Thyroid gland (tissue), 4 donors: ENCODE results near the gene ZNFX1. TPM values are rescaled to one million over a fixed set of nuclear protein-coding genes. Genes with fewer than 3 reads are reported as not detected.

Source experiments
- DNase-seq, 2 donors: peaks; one replicate each; pipeline ENCODE4 v3.0.0-alpha.2; 2019
- H3K27ac ChIP-seq, 3 donors: fragments of 200-600 bp; sonication (generic); 1 replicate in 2 of 3; 2 replicates in 1 of 3; pipeline ENCODE4 v1.5.1; 2016 to 2019; ENCODE audit warnings: mild to moderate bottlenecking in 1 of 3, moderate library complexity in 1 of 3
- H3K27me3 ChIP-seq: fragments of 200-600 bp; sonication (generic); one replicate; pipeline ENCODE4 v1.5.1; 2019
- H3K36me3 ChIP-seq, 2 donors: fragments of 200-600 bp; sonication (generic); one replicate each; pipeline ENCODE4 v1.5.1; 2016 to 2019
- H3K4me1 ChIP-seq, 2 donors: fragments of 200-600 bp; sonication (generic); one replicate each; pipeline ENCODE4 v1.5.1; 2017 to 2019
- H3K4me3 ChIP-seq, 3 donors: fragments of 200-600 bp; sonication (generic); replicated peaks in 1 of 3; 1 replicate in 2 of 3; 2 replicates in 1 of 3; pipeline ENCODE4 v1.5.1; 2016; ENCODE audit warnings: mild to moderate bottlenecking in 1 of 3
- H3K9me3 ChIP-seq: fragments of 200-600 bp; sonication (generic); one replicate; pipeline ENCODE4 v1.5.1; 2017
- POLR2A ChIP-seq, 2 donors: fragments of 450-650 bp; IDR thresholded peaks; one replicate each; pipeline ENCODE4 v1.6.1; 2017; ENCODE audit warnings: antibody characterized with exemption in 2 of 2, mild to moderate bottlenecking in 2 of 2, moderate library complexity in 1 of 2
- WGBS, 2 donors: methylation state at CpG; one replicate each; pipeline ENCODE4 v1.1.5; 2017; 5-methylcytosine and 5-hydroxymethylcytosine counted together
- intact Hi-C: fragments of 100-400 bp; cut with DNase I; formaldehyde crosslinking; loops from one replicate; pipeline ENCODE4 v1.15.1; 2023
- total RNA-seq, 4 donors: library from RNA; depleted of rRNA; stranded (reverse); fragments of >200 nt; gene quantifications; one replicate each; pipeline ENCODE4 v1.2.3, GENCODE V29; 2016
- TF ChIP-seq, protein P1 (sequence below), 6 experiments: fragments of 200-600 bp in 3 of 6; fragments of 450-650 bp in 3 of 6; sonication (generic) in 3 of 6; IDR thresholded peaks; one replicate each; pipeline ENCODE4 v1.5.1; 2016 to 2019; ENCODE audit warnings: antibody characterized with exemption in 6 of 6, mild to moderate bottlenecking in 2 of 6, inconsistent platforms in 1 of 6, moderate library complexity in 1 of 6

ZNFX1 gene
- total RNA-seq, 4 donors from 2014 or later = 39.8 to 52.2 (median 46.3) TPM

GRCh38 chr20:49291200-49291599, 13.3 kb upstream of the ZNFX1 start:
- intact Hi-C loops = no loop called here
- DNase-seq = no peak
- no peak for TF ChIP-seq POLR2A (IDR thresholded peaks at IDR 0.05)
- TF ChIP-seq, protein P1, sequence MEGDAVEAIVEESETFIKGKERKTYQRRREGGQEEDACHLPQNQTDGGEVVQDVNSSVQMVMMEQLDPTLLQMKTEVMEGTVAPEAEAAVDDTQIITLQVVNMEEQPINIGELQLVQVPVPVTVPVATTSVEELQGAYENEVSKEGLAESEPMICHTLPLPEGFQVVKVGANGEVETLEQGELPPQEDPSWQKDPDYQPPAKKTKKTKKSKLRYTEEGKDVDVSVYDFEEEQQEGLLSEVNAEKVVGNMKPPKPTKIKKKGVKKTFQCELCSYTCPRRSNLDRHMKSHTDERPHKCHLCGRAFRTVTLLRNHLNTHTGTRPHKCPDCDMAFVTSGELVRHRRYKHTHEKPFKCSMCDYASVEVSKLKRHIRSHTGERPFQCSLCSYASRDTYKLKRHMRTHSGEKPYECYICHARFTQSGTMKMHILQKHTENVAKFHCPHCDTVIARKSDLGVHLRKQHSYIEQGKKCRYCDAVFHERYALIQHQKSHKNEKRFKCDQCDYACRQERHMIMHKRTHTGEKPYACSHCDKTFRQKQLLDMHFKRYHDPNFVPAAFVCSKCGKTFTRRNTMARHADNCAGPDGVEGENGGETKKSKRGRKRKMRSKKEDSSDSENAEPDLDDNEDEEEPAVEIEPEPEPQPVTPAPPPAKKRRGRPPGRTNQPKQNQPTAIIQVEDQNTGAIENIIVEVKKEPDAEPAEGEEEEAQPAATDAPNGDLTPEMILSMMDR (IDR thresholded peaks at IDR 0.05) = no peak
- peaks cover 16 to 39% of the 10 kb centered on the region in 2 donors for H3K36me3 ChIP-seq
- H3K27me3 ChIP-seq = no peaks in the 10 kb centered on the region
- H3K4me3 ChIP-seq = no peak overlapping the region
- H3K9me3 ChIP-seq = no peaks in the 10 kb centered on the region
- H3K27ac ChIP-seq = peak overlapping the region in 1 of 3 donors; percentile 33
- peaks cover 21 to 25% of the 10 kb centered on the region in 2 donors for H3K4me1 ChIP-seq
- WGBS, 2 donors = 0 to 53% methylated on average over 1 of the region's 1 CpG

GRCh38 chr20:49290608-49291191, 12.8 kb upstream of the ZNFX1 start:
- WGBS, 2 donors = 90 to 95% methylated on average over 6 of the region's 6 CpGs
- intact Hi-C loops = no loop called here
- peak overlapping the region in 1 of 3 donors; percentile 93 for H3K27ac ChIP-seq

GRCh38 chr20:49288784-49289696, 11.2 kb upstream of the ZNFX1 start:
- 37 to 46% methylated on average over 10 of the region's 10 CpGs for WGBS, 2 donors
- peaks cover 21 to 28% of the 10 kb centered on the region in 2 donors for H3K4me1 ChIP-seq
- peaks cover 32 to 60% of the 10 kb centered on the region in 2 donors for H3K36me3 ChIP-seq
- no peak overlapping the region for H3K4me3 ChIP-seq
- peak; percentile 48 to 51 for DNase-seq
- intact Hi-C loops = no loop called here
- peak overlapping the region; percentile 78 to 93 (median 82) for H3K27ac ChIP-seq
- no peaks in the 10 kb centered on the region for H3K9me3 ChIP-seq
- no peaks in the 10 kb centered on the region for H3K27me3 ChIP-seq
- TF ChIP-seq POLR2A (IDR thresholded peaks at IDR 0.05) = no peak
- TF ChIP-seq, protein P1 (IDR thresholded peaks at IDR 0.05) = peak in 3 of 6 experiments; percentile 5 to 24 (median 22)

More at GRCh38 chr20:49290608-49291191, 12.8 kb upstream of the ZNFX1 start:
- H3K27me3 ChIP-seq = no peaks in the 10 kb centered on the region
- TF ChIP-seq, protein P1 (IDR thresholded peaks at IDR 0.05) = no peak
- TF ChIP-seq POLR2A (IDR thresholded peaks at IDR 0.05) = no peak
- no peak overlapping the region for H3K4me3 ChIP-seq
- H3K4me1 ChIP-seq = peaks cover 21 to 25% of the 10 kb centered on the region in 2 donors
- no peaks in the 10 kb centered on the region for H3K9me3 ChIP-seq
- H3K36me3 ChIP-seq = peaks cover 21 to 44% of the 10 kb centered on the region in 2 donors
- no peak for DNase-seq

GRCh38 chr20:49288250-49288751, 10.4 kb upstream of the ZNFX1 start:
- H3K9me3 ChIP-seq = no peaks in the 10 kb centered on the region
- no peaks in the 10 kb centered on the region for H3K27me3 ChIP-seq
- 65 to 78% methylated on average over 2 of the region's 2 CpGs for WGBS, 2 donors
- peaks cover 32 to 67% of the 10 kb centered on the region in 2 donors for H3K36me3 ChIP-seq
- H3K4me3 ChIP-seq = no peak overlapping the region
- TF ChIP-seq, protein P1 (IDR thresholded peaks at IDR 0.05) = no peak
- TF ChIP-seq POLR2A (IDR thresholded peaks at IDR 0.05) = no peak
- H3K4me1 ChIP-seq = peaks cover 28% of the 10 kb centered on the region in 2 donors
- no peak for DNase-seq
- peak overlapping the region; percentile 78 to 93 (median 82) for H3K27ac ChIP-seq
- intact Hi-C loops = no loop called here
